ENCODE measurements around the gene AIPL1.

The AIPL1 gene

GRCh38 chr17:6478486-6478885 is 43.6 kb upstream of the AIPL1 start:
- H3K4me1 ChIP-seq (ENCODE audit: control insufficient read depth, low read depth, low read length) = no peaks in the 10 kb centered on the region
- DNase-seq = no peak
- H4K5ac ChIP-seq (ENCODE audit: low read length) = no peak overlapping the region
- H3K4me2 ChIP-seq (ENCODE audit: low read length) = no peak overlapping the region
- H3K27ac ChIP-seq (ENCODE audit: low read depth, low read length) = no peak overlapping the region
- no peak overlapping the region for H3K9ac ChIP-seq (ENCODE audit: low read length)
- no peaks in the 10 kb centered on the region for H3K79me1 ChIP-seq (ENCODE audit: low read length)
- no peak overlapping the region for H3K4me3 ChIP-seq (ENCODE audit: low read length)
- no peak overlapping the region for H3K23ac ChIP-seq (ENCODE audit: low read length)
- no peak overlapping the region for H4K8ac ChIP-seq (ENCODE audit: low read depth, low read length)
- H3K79me2 ChIP-seq (ENCODE audit: control insufficient read depth, insufficient read depth, low read length) = no peaks in the 10 kb centered on the region
- no peak overlapping the region for H2BK5ac ChIP-seq (ENCODE audit: low read length)
- no peak overlapping the region for H2BK15ac ChIP-seq (replicated peaks; ENCODE audit: low read depth)
- H3K27me3 ChIP-seq (ENCODE audit: insufficient read depth, low read length, poor library complexity) = no peaks in the 10 kb centered on the region
- H3K56ac ChIP-seq (ENCODE audit: low read length) = no peak overlapping the region
- H3K36me3 ChIP-seq (ENCODE audit: control insufficient read depth, insufficient read depth, low read length) = no peaks in the 10 kb centered on the region
- H2BK120ac ChIP-seq (ENCODE audit: low read depth, low read length) = no peak overlapping the region
- no peak overlapping the region for H3K4ac ChIP-seq (ENCODE audit: low read depth, low read length)
- H3K18ac ChIP-seq (ENCODE audit: low read length) = no peak overlapping the region
- no CpG with 5 or more reads among the region's 11 CpGs for WGBS (ENCODE audit: extremely low coverage, insufficient coverage, low lambda C conversion rate)
- no peak overlapping the region for H2AK5ac ChIP-seq (ENCODE audit: low read length)

- WGBS (ENCODE audit: extremely low coverage, insufficient coverage, low lambda C conversion rate) = no CpG with 5 or more reads among the region's 14 CpGs
- H4K8ac ChIP-seq (ENCODE audit: low read depth, low read length) = no peak overlapping the region
- DNase-seq = no peak
- no peaks in the 10 kb centered on the region for H3K36me3 ChIP-seq (ENCODE audit: control insufficient read depth, insufficient read depth, low read length)
- no peak overlapping the region for H3K4ac ChIP-seq (ENCODE audit: low read depth, low read length)
- no peak overlapping the region for H2AK5ac ChIP-seq (ENCODE audit: low read length)
- H3K56ac ChIP-seq (ENCODE audit: low read length) = no peak overlapping the region
- H3K23ac ChIP-seq (ENCODE audit: low read length) = no peak overlapping the region
- H4K5ac ChIP-seq (ENCODE audit: low read length) = no peak overlapping the region
- H2BK120ac ChIP-seq (ENCODE audit: low read depth, low read length) = no peak overlapping the region
- no peak overlapping the region for H3K4me2 ChIP-seq (ENCODE audit: low read length)
- no peak overlapping the region for H3K9ac ChIP-seq (ENCODE audit: low read length)
- no peaks in the 10 kb centered on the region for H3K79me2 ChIP-seq (ENCODE audit: control insufficient read depth, insufficient read depth, low read length)
- no peak overlapping the region for H2BK5ac ChIP-seq (ENCODE audit: low read length)
- no peaks in the 10 kb centered on the region for H3K79me1 ChIP-seq (ENCODE audit: low read length)
- no peaks in the 10 kb centered on the region for H3K4me1 ChIP-seq (ENCODE audit: control insufficient read depth, low read depth, low read length)
- no peak overlapping the region for H3K18ac ChIP-seq (ENCODE audit: low read length)
- no peak overlapping the region for H3K4me3 ChIP-seq (ENCODE audit: low read length)
- no peak overlapping the region for H3K27ac ChIP-seq (ENCODE audit: low read depth, low read length)
- H3K27me3 ChIP-seq (ENCODE audit: insufficient read depth, low read length, poor library complexity) = no peaks in the 10 kb centered on the region
- no peak overlapping the region for H2BK15ac ChIP-seq (replicated peaks; ENCODE audit: low read depth)
Measured at GRCh38 chr17:6477831-6478383, 43.0 kb upstream of the AIPL1 start.

DNA sequence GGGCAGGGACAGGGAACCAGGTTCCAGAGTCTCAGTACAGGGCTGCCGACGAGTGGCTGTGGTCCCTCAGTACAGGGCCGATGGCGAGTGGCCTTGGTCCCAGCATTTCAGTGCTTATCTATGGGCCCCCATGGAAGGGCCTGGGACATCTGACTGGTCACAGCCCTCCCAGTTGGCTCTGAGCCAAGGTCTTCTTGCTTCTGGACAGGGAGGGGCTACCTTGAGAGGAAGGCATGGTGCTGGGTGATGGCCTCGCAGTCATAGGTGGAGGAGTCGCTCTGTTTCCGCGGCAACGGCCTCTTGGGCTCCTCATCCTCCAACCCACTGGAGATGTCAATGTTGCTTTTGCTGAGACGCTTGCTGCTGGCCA is 41.9 kb upstream of the AIPL1 start:
- Histone ChIP-seq H2BK5ac (ENCODE audit: low read length) (no peak overlapping the region), H3K27me3 (ENCODE audit: insufficient read depth, low read length, poor library complexity) (no peaks in the 10 kb centered on the region), H3K56ac (ENCODE audit: low read length) (no peak overlapping the region), H3K79me1 (ENCODE audit: low read length) (no peaks in the 10 kb centered on the region), H4K5ac (ENCODE audit: low read length) (no peak overlapping the region), H3K36me3 (ENCODE audit: control insufficient read depth, insufficient read depth, low read length) (no peaks in the 10 kb centered on the region), H4K8ac (ENCODE audit: low read depth, low read length) (no peak overlapping the region), H3K79me2 (ENCODE audit: control insufficient read depth, insufficient read depth, low read length) (no peaks in the 10 kb centered on the region), H3K4me2 (ENCODE audit: low read length) (no peak overlapping the region), H2BK120ac (ENCODE audit: low read depth, low read length) (no peak overlapping the region), H3K4me1 (ENCODE audit: control insufficient read depth, low read depth, low read length) (no peaks in the 10 kb centered on the region), H2AK5ac (ENCODE audit: low read length) (no peak overlapping the region), H3K23ac (ENCODE audit: low read length) (no peak overlapping the region), H3K4ac (ENCODE audit: low read depth, low read length) (no peak overlapping the region), H3K9ac (ENCODE audit: low read length) (no peak overlapping the region), H3K27ac (ENCODE audit: low read depth, low read length) (no peak overlapping the region), H2BK15ac (replicated peaks; ENCODE audit: low read depth) (no peak overlapping the region), H3K4me3 (ENCODE audit: low read length) (no peak overlapping the region), H3K18ac (ENCODE audit: low read length) (no peak overlapping the region)
- WGBS (ENCODE audit: extremely low coverage, insufficient coverage, low lambda C conversion rate) = no CpG with 5 or more reads among the region's 10 CpGs
- DNase-seq = peak; percentile 32

GRCh38 chr17:6476076-6476809 is 41.3 kb upstream of the AIPL1 start:
- Histone ChIP-seq H3K79me1 (ENCODE audit: low read length) (no peaks in the 10 kb centered on the region), H3K56ac (ENCODE audit: low read length) (no peak overlapping the region), H3K4me3 (ENCODE audit: low read length) (no peak overlapping the region), H3K18ac (ENCODE audit: low read length) (no peak overlapping the region), H3K36me3 (ENCODE audit: control insufficient read depth, insufficient read depth, low read length) (no peaks in the 10 kb centered on the region), H4K5ac (ENCODE audit: low read length) (no peak overlapping the region), H4K8ac (ENCODE audit: low read depth, low read length) (no peak overlapping the region), H3K9ac (ENCODE audit: low read length) (no peak overlapping the region), H2BK15ac (replicated peaks; ENCODE audit: low read depth) (no peak overlapping the region), H2AK5ac (ENCODE audit: low read length) (no peak overlapping the region), H3K23ac (ENCODE audit: low read length) (no peak overlapping the region), H2BK5ac (ENCODE audit: low read length) (no peak overlapping the region), H3K79me2 (ENCODE audit: control insufficient read depth, insufficient read depth, low read length) (no peaks in the 10 kb centered on the region), H3K4me2 (ENCODE audit: low read length) (no peak overlapping the region), H3K27ac (ENCODE audit: low read depth, low read length) (no peak overlapping the region), H3K4me1 (ENCODE audit: control insufficient read depth, low read depth, low read length) (no peaks in the 10 kb centered on the region), H3K27me3 (ENCODE audit: insufficient read depth, low read length, poor library complexity) (no peaks in the 10 kb centered on the region), H3K4ac (ENCODE audit: low read depth, low read length) (no peak overlapping the region), H2BK120ac (ENCODE audit: low read depth, low read length) (no peak overlapping the region)
- WGBS (ENCODE audit: extremely low coverage, insufficient coverage, low lambda C conversion rate) = no CpG with 5 or more reads among the region's 8 CpGs
- peak; percentile 76 for DNase-seq

DNA sequence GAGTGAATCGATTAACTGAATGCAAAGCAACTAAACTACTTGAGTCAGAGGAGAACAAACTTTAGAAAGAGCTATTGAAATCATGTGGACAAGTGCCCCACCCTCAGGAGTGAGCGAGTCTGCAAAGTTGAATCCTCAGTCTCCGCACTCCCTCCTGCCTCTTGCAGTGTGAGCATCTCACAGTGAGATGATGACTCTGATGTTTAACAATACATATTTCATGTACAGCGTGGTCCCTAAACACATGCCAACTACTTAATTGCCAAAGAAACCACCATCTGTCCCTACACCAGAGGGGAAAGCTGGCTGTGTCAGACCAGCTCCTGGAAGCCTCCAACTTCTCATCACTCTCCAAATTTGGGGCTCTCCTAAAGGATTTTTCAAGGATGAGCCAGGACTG is 40.5 kb upstream of the AIPL1 start:
- no peak overlapping the region for H3K18ac ChIP-seq (ENCODE audit: low read length)
- no CpG with 5 or more reads among the region's 4 CpGs for WGBS (ENCODE audit: extremely low coverage, insufficient coverage, low lambda C conversion rate)
- no peak overlapping the region for H2BK15ac ChIP-seq (replicated peaks; ENCODE audit: low read depth)
- H3K79me1 ChIP-seq (ENCODE audit: low read length) = no peaks in the 10 kb centered on the region
- no peak for DNase-seq
- H3K4me1 ChIP-seq (ENCODE audit: control insufficient read depth, low read depth, low read length) = no peaks in the 10 kb centered on the region
- H4K5ac ChIP-seq (ENCODE audit: low read length) = no peak overlapping the region
- H3K36me3 ChIP-seq (ENCODE audit: control insufficient read depth, insufficient read depth, low read length) = no peaks in the 10 kb centered on the region
- no peak overlapping the region for H3K4me3 ChIP-seq (ENCODE audit: low read length)
- no peak overlapping the region for H2BK120ac ChIP-seq (ENCODE audit: low read depth, low read length)
- H3K4ac ChIP-seq (ENCODE audit: low read depth, low read length) = no peak overlapping the region
- no peak overlapping the region for H3K4me2 ChIP-seq (ENCODE audit: low read length)
- no peaks in the 10 kb centered on the region for H3K79me2 ChIP-seq (ENCODE audit: control insufficient read depth, insufficient read depth, low read length)
- peak overlapping the region; percentile 29 for H2AK5ac ChIP-seq (ENCODE audit: low read length)
- H3K23ac ChIP-seq (ENCODE audit: low read length) = no peak overlapping the region
- no peak overlapping the region for H4K8ac ChIP-seq (ENCODE audit: low read depth, low read length)
- H3K27ac ChIP-seq (ENCODE audit: low read depth, low read length) = no peak overlapping the region
- no peak overlapping the region for H2BK5ac ChIP-seq (ENCODE audit: low read length)
- H3K56ac ChIP-seq (ENCODE audit: low read length) = no peak overlapping the region
- no peaks in the 10 kb centered on the region for H3K27me3 ChIP-seq (ENCODE audit: insufficient read depth, low read length, poor library complexity)
- no peak overlapping the region for H3K9ac ChIP-seq (ENCODE audit: low read length)

DNA sequence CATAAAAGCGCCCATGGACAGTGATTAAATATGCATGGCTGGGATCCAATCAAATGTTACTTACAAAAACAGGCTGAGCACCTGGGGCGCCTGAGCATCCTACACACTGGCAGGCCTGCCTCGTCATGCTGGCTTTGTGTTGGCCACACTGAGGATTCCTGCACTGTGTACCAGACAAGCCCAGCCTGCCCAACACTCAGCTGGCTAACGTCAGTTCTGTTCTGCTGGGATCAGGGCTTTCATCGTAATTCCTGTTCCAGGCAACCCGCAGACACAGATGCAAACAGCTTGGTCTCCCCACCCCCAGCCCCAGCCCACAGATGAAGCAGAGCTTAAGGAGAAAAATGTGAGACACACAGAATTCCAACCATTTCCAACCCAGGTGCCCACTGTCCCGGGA is 40.0 kb upstream of the AIPL1 start:
- H3K4me2 ChIP-seq (ENCODE audit: low read length) = no peak overlapping the region
- no peak overlapping the region for H3K18ac ChIP-seq (ENCODE audit: low read length)
- DNase-seq = no peak
- no peaks in the 10 kb centered on the region for H3K4me1 ChIP-seq (ENCODE audit: control insufficient read depth, low read depth, low read length)
- H4K5ac ChIP-seq (ENCODE audit: low read length) = no peak overlapping the region
- no peak overlapping the region for H2BK15ac ChIP-seq (replicated peaks; ENCODE audit: low read depth)
- no peak overlapping the region for H3K4me3 ChIP-seq (ENCODE audit: low read length)
- H4K8ac ChIP-seq (ENCODE audit: low read depth, low read length) = no peak overlapping the region
- H3K79me2 ChIP-seq (ENCODE audit: control insufficient read depth, insufficient read depth, low read length) = no peaks in the 10 kb centered on the region
- H3K36me3 ChIP-seq (ENCODE audit: control insufficient read depth, insufficient read depth, low read length) = no peaks in the 10 kb centered on the region
- H3K23ac ChIP-seq (ENCODE audit: low read length) = no peak overlapping the region
- no peaks in the 10 kb centered on the region for H3K79me1 ChIP-seq (ENCODE audit: low read length)
- no peak overlapping the region for H2BK120ac ChIP-seq (ENCODE audit: low read depth, low read length)
- no CpG with 5 or more reads among the region's 7 CpGs for WGBS (ENCODE audit: extremely low coverage, insufficient coverage, low lambda C conversion rate)
- H3K4ac ChIP-seq (ENCODE audit: low read depth, low read length) = no peak overlapping the region
- no peaks in the 10 kb centered on the region for H3K27me3 ChIP-seq (ENCODE audit: insufficient read depth, low read length, poor library complexity)
- H2AK5ac ChIP-seq (ENCODE audit: low read length) = no peak overlapping the region
- no peak overlapping the region for H3K9ac ChIP-seq (ENCODE audit: low read length)
- H2BK5ac ChIP-seq (ENCODE audit: low read length) = no peak overlapping the region
- H3K56ac ChIP-seq (ENCODE audit: low read length) = no peak overlapping the region
- no peak overlapping the region for H3K27ac ChIP-seq (ENCODE audit: low read depth, low read length)
